Left renal pelvis (tissue), 4 donors: ENCODE results near the gene ACOT4. TPM values are rescaled to one million over a fixed set of nuclear protein-coding genes. Genes with fewer than 3 reads are reported as not detected.
"Not testable (repeated sequence)": the region's sequence is repeated elsewhere in the genome, so short reads cannot be mapped to it uniquely, and the experiment has no call there.

ENCODE experiments used
- DNase-seq, 4 donors: peaks; one replicate each; pipeline ENCODE4 v3.0.0-alpha.2; 2013; ENCODE audit warnings: low read depth in 4 of 4, low spot score in 3 of 4
- polyA plus RNA-seq, 4 donors: library from polyadenylated mRNA; unstranded; fragments of 120-200 nt; gene quantifications; one replicate each; pipeline ENCODE4 v1.2.1, GENCODE V29; 2013; ENCODE audit not compliant: insufficient read length in 4 of 4

Gene ACOT4
- 1 to 10 TPM in 3 of 4 donors, under 1 TPM in 1; 0.74 to 4.3 (median 2.9) TPM for polyA plus RNA-seq

- no peak for DNase-seq
Measured at GRCh38 chr14:73591690-73592449, at the start of gene ACOT4. Gene ACOT4 (plus strand): TSS chr14:73591873. CDS start chr14:73591960, 87 bp downstream.

- DNase-seq: not testable (repeated sequence)
Measured at GRCh38 chr14:73542961-73543360, 48.7 kb upstream of the ACOT4 start.

- DNase-seq: not testable (repeated sequence)
Measured at GRCh38 chr14:73545353-73545752, 46.3 kb upstream of the ACOT4 start.

DNA sequence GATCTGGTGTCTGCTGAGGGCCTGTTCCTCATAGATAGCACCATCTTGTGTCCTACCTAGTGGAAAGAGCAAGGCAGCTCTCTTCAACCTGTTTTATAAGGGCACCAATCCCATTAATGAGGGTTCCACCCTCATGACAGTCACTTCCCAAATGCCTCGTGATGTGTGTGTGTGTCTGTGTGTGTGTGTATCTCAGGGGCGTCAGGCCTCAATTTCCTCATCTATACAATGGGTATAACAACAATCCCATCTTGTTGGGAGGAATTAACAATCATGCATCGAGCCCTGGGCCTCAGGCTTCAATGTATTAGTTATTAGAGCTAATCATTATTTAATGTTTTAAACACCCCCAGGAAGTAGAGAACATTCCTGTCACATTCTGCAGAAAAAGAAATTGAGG is 42.6 kb upstream of the ACOT4 start:
- DNase-seq: not testable (repeated sequence)

DNA sequence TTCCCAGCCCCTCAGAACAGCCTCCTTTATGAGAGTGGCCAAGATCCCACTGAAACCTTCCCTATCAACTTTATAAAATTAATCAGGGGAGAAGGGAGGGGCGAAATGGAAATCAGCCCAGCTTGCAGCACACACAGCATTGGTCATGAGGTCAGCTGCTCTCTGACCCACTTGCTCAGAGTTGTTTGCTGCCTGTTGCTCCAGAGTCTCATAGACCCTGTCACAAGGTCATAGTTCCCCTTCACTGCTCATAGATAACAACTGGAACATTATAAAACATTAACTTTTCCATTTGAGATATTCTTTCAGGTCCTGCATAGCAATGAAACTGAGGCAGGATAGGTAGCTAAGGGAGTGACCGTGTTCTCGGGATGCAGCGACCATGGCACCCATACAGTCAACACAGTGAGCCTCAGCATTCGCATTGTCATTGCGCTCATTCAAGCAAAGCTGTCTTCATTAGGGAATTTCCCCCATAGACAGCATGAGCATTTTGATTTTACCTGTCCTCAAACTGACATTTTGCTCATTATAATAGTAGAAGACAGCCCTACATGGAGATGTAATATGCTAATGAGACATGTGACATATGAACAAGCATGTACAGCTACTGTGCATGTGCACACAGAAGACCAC is 41.7 kb upstream of the ACOT4 start:
- DNase-seq: not testable (repeated sequence)

DNA sequence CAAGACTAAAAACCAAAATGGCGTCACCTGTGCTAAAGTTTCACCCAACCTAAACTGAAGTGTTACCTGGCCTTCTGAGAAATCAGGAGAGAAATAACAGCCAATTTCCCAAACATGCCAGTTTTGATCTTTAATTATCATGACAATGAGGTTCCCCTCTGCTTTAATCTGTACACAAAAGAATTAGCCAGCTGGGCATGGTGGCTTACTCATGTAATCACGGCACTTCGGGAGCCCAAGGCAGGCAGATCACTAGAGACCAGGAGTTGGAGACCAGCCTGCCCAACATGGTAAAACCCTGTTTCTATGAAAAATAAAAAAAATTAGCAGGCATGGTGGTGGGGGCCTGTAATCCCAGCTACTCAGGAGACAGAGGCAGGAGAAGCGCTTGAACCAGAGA is 37.8 kb upstream of the ACOT4 start:
- no peak for DNase-seq

GRCh38 chr14:73557201-73557600 is 34.5 kb upstream of the ACOT4 start:
- DNase-seq: not testable (repeated sequence)

DNA sequence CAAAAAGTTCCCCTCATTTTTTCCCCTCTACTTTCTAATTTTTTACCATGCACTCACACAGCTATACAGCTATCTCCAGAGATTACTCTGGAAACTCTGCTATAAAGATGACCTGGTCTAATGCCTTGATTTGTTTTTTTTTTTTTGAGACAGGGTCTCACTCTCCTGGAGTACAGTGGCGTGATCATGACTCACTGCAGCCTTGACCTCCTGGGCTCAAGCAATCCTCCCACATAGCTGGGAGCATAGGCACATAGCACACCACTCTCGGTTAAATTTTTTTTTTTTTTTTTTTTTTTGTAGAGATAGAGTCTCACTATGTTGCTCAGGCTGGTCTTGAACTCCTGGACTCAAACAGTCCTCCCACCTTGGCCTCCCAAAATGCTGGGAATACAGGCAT is 33.4 kb upstream of the ACOT4 start:
- DNase-seq: not testable (repeated sequence)

GRCh38 chr14:73562256-73562655 is 29.4 kb upstream of the ACOT4 start:
- not testable (repeated sequence) for DNase-seq

- not testable (repeated sequence) for DNase-seq
Measured at GRCh38 chr14:73562696-73563095, 29.0 kb upstream of the ACOT4 start.

- DNase-seq: not testable (repeated sequence)
Measured at GRCh38 chr14:73566431-73566830, 25.2 kb upstream of the ACOT4 start.

DNA sequence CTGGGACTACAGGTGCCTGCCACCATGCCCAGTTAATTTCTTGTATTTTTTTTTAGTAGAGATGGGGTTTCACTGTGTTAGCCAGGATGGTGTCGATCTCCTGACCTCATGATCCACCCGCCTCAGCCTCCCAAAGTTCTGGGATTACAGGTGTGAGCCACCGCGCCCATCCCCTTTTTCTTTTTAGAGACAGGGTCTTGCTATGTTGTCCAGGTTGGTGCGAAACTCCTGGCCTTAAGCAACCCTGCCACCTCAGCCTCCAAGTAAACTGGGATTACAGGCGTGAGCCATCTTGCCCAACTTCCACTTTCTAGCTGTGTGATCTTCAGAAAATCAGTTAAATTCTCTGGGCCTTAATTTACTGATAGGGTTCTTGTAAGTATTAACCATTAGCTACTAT is 24.7 kb upstream of the ACOT4 start:
- not testable (repeated sequence) for DNase-seq

DNA sequence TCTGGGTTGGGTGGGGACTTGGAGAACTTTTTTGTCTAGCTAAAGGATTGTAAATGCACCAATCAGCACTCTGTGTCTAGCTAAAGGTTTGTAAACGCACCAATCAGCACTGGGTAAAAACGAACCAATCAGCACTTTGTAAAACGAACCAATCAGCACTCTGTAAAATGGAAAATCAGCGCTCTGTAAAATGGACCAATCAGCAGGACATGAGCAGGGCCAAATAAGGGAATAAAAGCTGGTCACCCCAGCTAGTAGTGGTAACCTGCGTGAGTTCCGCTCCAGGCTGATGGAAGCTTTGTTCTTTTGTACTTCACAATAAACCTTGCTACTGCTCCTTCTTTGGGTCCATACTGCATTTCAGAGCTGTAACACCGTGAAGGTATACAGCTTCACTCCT is 24.3 kb upstream of the ACOT4 start:
- DNase-seq: no peak

- DNase-seq: no peak
Measured at GRCh38 chr14:73567951-73568885, 23.5 kb upstream of the ACOT4 start.

GRCh38 chr14:73568886-73569184 is 22.8 kb upstream of the ACOT4 start:
- not testable (repeated sequence) for DNase-seq

DNA sequence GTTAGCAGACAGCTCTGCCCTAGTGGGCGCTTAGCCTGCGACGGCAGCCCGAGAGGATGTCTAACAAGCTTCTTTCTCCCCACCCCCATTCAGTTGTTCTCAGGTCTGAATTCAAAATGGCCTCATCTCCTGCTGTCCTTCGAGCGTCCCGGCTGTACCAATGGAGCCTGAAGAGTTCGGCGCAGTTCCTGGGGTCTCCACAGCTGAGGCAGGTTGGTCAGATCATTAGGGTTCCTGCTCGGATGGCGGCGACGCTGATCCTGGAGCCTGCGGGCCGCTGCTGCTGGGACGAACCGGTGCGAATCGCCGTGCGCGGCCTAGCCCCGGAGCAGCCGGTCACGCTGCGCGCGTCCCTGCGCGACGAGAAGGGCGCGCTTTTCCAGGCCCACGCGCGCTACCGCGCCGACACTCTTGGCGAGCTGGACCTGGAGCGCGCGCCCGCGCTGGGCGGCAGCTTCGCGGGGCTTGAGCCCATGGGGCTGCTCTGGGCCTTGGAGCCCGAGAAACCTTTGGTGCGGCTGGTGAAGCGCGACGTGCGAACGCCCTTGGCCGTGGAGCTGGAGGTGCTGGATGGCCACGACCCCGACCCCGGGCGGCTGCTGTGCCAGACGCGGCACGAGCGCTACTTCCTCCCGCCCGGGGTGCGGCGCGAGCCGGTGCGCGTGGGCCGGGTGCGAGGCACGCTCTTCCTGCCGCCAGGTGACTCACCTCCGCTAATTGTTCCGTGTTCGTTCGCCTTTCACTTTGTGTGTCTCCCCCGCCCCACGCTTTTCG is 22.3 kb upstream of the ACOT4 start, which contains the start of gene ACOT2:
ACOT2 (plus strand) TSS at position 29 of the 774 bp plus-strand sequence; CDS start at position 57, 28 bp downstream.
- DNase-seq: peak; percentile 79 to 83 (median 82)

DNA sequence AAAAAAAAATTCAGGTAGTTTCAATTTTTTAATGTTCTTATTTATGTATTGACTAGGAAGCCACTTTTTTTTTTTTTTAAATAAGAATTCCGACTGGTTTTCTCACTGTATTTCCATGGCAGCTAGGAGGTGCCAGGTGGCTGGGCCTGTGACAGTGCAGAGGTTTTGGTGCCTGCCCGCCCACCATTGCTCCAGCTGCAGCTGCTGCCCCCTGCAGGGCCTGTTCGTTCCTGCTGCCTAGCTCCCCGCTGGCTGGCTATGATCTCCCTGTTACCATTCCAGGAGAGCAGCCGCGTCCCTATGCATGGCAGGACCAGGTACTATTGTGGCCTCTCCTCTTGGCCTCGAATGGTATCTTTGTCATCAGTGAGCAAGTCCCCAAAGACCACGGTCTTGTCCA is 20.8 kb upstream of the ACOT4 start:
- not testable (repeated sequence) for DNase-seq

- DNase-seq: not testable (repeated sequence)
Measured at GRCh38 chr14:73573034-73573433, 18.6 kb upstream of the ACOT4 start.

GRCh38 chr14:73573740-73574139 is 17.9 kb upstream of the ACOT4 start:
- not testable (repeated sequence) for DNase-seq

DNA sequence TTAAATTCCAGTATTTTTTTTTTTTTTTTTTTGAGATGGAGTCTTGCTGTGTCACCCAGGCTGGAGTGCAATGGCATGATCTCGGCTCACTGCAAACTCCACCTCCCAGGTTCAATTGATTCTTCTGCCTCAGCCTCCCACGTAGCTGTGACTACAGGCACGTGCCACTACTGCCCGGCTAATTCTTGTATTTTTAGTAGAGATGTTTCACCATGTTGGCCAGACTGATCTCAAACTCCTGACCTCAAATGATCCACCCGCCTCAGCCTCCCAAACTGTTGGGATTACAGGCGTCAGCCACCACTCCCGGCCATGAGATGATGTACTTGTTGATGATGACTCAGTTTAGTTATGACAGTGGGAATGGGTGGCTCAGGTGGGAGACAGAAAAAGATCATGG is 17.4 kb upstream of the ACOT4 start:
- not testable (repeated sequence) for DNase-seq
